H1 (cell line): ENCODE data around the gene PRSS12. TPM values are rescaled to one million over a fixed set of nuclear protein-coding genes. Genes with fewer than 3 reads are reported as not detected.

Experiments used
- CTCF ChIA-PET: fragments of 300-600 bp; sonication (Branson Sonifier 250); formaldehyde crosslinking; loops from one replicate; lab custom pipeline; 2021; ENCODE audit not compliant: partially characterized antibody; lab: Charles Lee
- POLR2A ChIA-PET: fragments of 300-600 bp; sonication (Branson Sonifier 250); formaldehyde crosslinking; loops from one replicate; lab custom pipeline; 2021; ENCODE audit warnings: inconsistent platforms; ENCODE audit not compliant: partially characterized antibody; lab: Charles Lee
- DNase-seq, 2 experiments: peaks; one replicate each; pipeline versions ENCODE4 v3.0.0 to v3.0.0-alpha.2; 2010 to 2022; ENCODE audit warnings: low spot score in 2 of 2, low read depth in 1 of 2, mixed read lengths in 1 of 2
- FAIRE-seq: peaks from 2 replicates; lab custom pipeline; 2011; peaks lifted over from hg19 to GRCh38; lab: Jason Lieb, UNC
- H2AFZ ChIP-seq: 2 replicates; pipeline ENCODE4 v1.8.1; 2012; ENCODE audit warnings: low read length, inconsistent platforms
- H2AK5ac ChIP-seq: 2 replicates; pipeline ENCODE4 v1.6.1; 2013; ENCODE audit warnings: low read depth, low read length
- H2BK120ac ChIP-seq: replicated peaks from 2 replicates; pipeline ENCODE3; 2013; ENCODE audit warnings: low read depth, low read length, inconsistent platforms
- H2BK12ac ChIP-seq: 2 replicates; pipeline ENCODE4 v1.6.1; 2013; ENCODE audit warnings: low read depth, low read length
- H2BK15ac ChIP-seq: 2 replicates; pipeline ENCODE4 v1.6.1; 2013; ENCODE audit warnings: low read length
- H2BK20ac ChIP-seq: 2 replicates; pipeline ENCODE4 v1.6.1; 2013; ENCODE audit warnings: low read length
- H2BK5ac ChIP-seq: 2 replicates; pipeline ENCODE4 v1.6.1; 2013; ENCODE audit warnings: low read depth, low read length
- H3K14ac ChIP-seq: 2 replicates; pipeline ENCODE4 v1.6.1; 2013; ENCODE audit warnings: inconsistent platforms; ENCODE audit not compliant: insufficient read length
- H3K18ac ChIP-seq: 2 replicates; pipeline ENCODE4 v1.6.1; 2013; ENCODE audit warnings: low read length; ENCODE audit errors: extremely low read depth
- H3K23ac ChIP-seq: 2 replicates; pipeline ENCODE4 v1.6.1; 2013; ENCODE audit warnings: inconsistent platforms; ENCODE audit not compliant: insufficient read length
- H3K23me2 ChIP-seq: 2 replicates; pipeline ENCODE4 v1.6.1; 2013; ENCODE audit warnings: low read depth, low read length
- H3K27ac ChIP-seq: 2 replicates; pipeline ENCODE4 v1.6.1; 2011; ENCODE audit warnings: low read depth, low read length, inconsistent platforms
- H3K27me3 ChIP-seq, 4 experiments: replicated peaks in 1 of 4; 1 replicate in 1 of 4; 2 replicates in 3 of 4; pipeline versions ENCODE4 v1.6.1 to v1.8.1; 2011 to 2013; ENCODE audit warnings: low read length in 3 of 4, mild to moderate bottlenecking in 3 of 4, inconsistent platforms in 2 of 4, mixed read lengths in 2 of 4, moderate library complexity in 1 of 4; ENCODE audit not compliant: control insufficient read depth in 3 of 4, insufficient read depth in 3 of 4; ENCODE audit errors: extremely low read depth in 1 of 4
- H3K36me3 ChIP-seq, 4 experiments: 2 replicates each; pipeline versions ENCODE4 v1.6.1 to v1.8.1; 2011 to 2013; ENCODE audit warnings: mild to moderate bottlenecking in 4 of 4, low read length in 3 of 4, moderate library complexity in 2 of 4, control low read depth in 1 of 4, inconsistent platforms in 1 of 4; ENCODE audit not compliant: insufficient read depth in 4 of 4, control insufficient read depth in 2 of 4
- H3K4ac ChIP-seq: replicated peaks from 2 replicates; pipeline ENCODE3; 2013; ENCODE audit warnings: low read length, low read depth, mixed read lengths, inconsistent platforms; ENCODE audit not compliant: insufficient read length
- H3K4me1 ChIP-seq, 4 experiments: replicated peaks in 1 of 4; 1 replicate in 1 of 4; 2 replicates in 3 of 4; pipeline versions ENCODE4 v1.6.1 to v1.8.1; 2011 to 2013; ENCODE audit warnings: low read length in 3 of 4, inconsistent platforms in 2 of 4, mixed read lengths in 1 of 4; ENCODE audit not compliant: insufficient read depth in 4 of 4, control insufficient read depth in 3 of 4
- H3K4me2 ChIP-seq, 2 experiments: 2 replicates each; pipeline versions ENCODE4 v1.6.1 to v1.8.1; 2011 to 2013; ENCODE audit warnings: low read depth in 2 of 2, low read length in 2 of 2, control low read depth in 1 of 2, inconsistent platforms in 1 of 2, mild to moderate bottlenecking in 1 of 2; ENCODE audit not compliant: insufficient read depth in 1 of 2
- H3K4me3 ChIP-seq, 4 experiments: fragments of 200-600, 300-600 bp in 1 of 4; sonication (generic), shearing (Covaris generic), sonication (Bioruptor Twin) in 1 of 4; 2 replicates each; pipeline versions ENCODE4 v1.5.1 to v1.8.1; 2011 to 2016; ENCODE audit warnings: low read length in 4 of 4, low read depth in 3 of 4, control low read depth in 2 of 4, inconsistent platforms in 2 of 4, mild to moderate bottlenecking in 2 of 4, mixed read lengths in 1 of 4, moderate library complexity in 1 of 4; ENCODE audit not compliant: insufficient read depth in 2 of 4; ENCODE audit errors: extremely low read depth in 1 of 4
- H3K56ac ChIP-seq: replicated peaks from 2 replicates; pipeline ENCODE3; 2013; ENCODE audit warnings: low read depth, mild to moderate bottlenecking, mixed read lengths, low read length, inconsistent platforms; ENCODE audit not compliant: insufficient read length
- H3K79me1 ChIP-seq: 2 replicates; pipeline ENCODE4 v1.6.1; 2013; ENCODE audit warnings: low read depth, low read length, control low read depth
- H3K79me2 ChIP-seq, 2 experiments: 2 replicates each; pipeline versions ENCODE4 v1.6.1 to v1.8.1; 2012 to 2013; ENCODE audit warnings: low read length in 2 of 2, mild to moderate bottlenecking in 2 of 2, inconsistent platforms in 1 of 2; ENCODE audit not compliant: insufficient read depth in 2 of 2, control insufficient read depth in 1 of 2
- H3K9ac ChIP-seq, 4 experiments: replicated peaks in 1 of 4; 1 replicate in 1 of 4; 2 replicates in 3 of 4; pipeline versions ENCODE4 v1.6.1 to v1.8.1; 2011 to 2013; ENCODE audit warnings: low read depth in 3 of 4, low read length in 3 of 4, control low read depth in 2 of 4, mild to moderate bottlenecking in 2 of 4, moderate library complexity in 2 of 4, inconsistent platforms in 1 of 4; ENCODE audit errors: extremely low read depth in 1 of 4
- H3K9me3 ChIP-seq, 2 experiments: 2 replicates each; pipeline versions ENCODE4 v1.6.1 to v1.8.1; 2012 to 2013; ENCODE audit warnings: mild to moderate bottlenecking in 2 of 2, moderate library complexity in 2 of 2, control low read depth in 1 of 2, inconsistent platforms in 1 of 2, low read depth in 1 of 2, low read length in 1 of 2, mixed read lengths in 1 of 2; ENCODE audit not compliant: insufficient read depth in 2 of 2
- H4K20me1 ChIP-seq, 2 experiments: replicated peaks in 1 of 2; 2 replicates each; pipeline versions ENCODE3 to v1.8.1; 2011 to 2013; ENCODE audit warnings: inconsistent platforms in 2 of 2, low read length in 2 of 2, mild to moderate bottlenecking in 1 of 2; ENCODE audit not compliant: insufficient read depth in 2 of 2, control insufficient read depth in 1 of 2
- H4K5ac ChIP-seq: 2 replicates; pipeline ENCODE4 v1.6.1; 2013; ENCODE audit warnings: low read length, low read depth, mixed read lengths, inconsistent platforms; ENCODE audit not compliant: insufficient read length
- H4K8ac ChIP-seq: 2 replicates; pipeline ENCODE4 v1.8.0; 2013; ENCODE audit warnings: mild to moderate bottlenecking, moderate library complexity, low read length, inconsistent platforms; ENCODE audit not compliant: insufficient read depth; ENCODE audit errors: extremely low read depth
- H4K91ac ChIP-seq: replicated peaks from 2 replicates; pipeline ENCODE3; 2013; ENCODE audit warnings: low read length, mixed read lengths, inconsistent platforms; ENCODE audit not compliant: insufficient read length
- CTBP2 ChIP-seq: IDR thresholded peaks from 2 replicates; pipeline ENCODE4 v1.7.0; 2011; ENCODE audit warnings: borderline replicate concordance, mild to moderate bottlenecking, moderate library complexity, mixed read lengths, low read length; ENCODE audit not compliant: insufficient read depth, insufficient read length
- MAFK ChIP-seq: IDR thresholded peaks from 2 replicates; pipeline ENCODE4 v1.6.1; 2012; ENCODE audit warnings: low read depth, mild to moderate bottlenecking, improper control_type of control experiment, low read length
- POLR2A ChIP-seq, 2 experiments: IDR thresholded peaks; 1 replicate in 1 of 2; 2 replicates in 1 of 2; pipeline ENCODE4 v1.6.1; 2011; ENCODE audit warnings: low read depth in 2 of 2, low read length in 2 of 2, mild to moderate bottlenecking in 2 of 2; ENCODE audit errors: control extremely low read depth in 1 of 2
- RNF2 ChIP-seq: fragments of 200-900, 300-1000 bp; sonication (generic); IDR thresholded peaks from 2 replicates; pipeline ENCODE4 v1.7.1; 2016; ENCODE audit warnings: borderline replicate concordance, low read depth, mild to moderate bottlenecking, antibody characterized with exemption, low read length; ENCODE audit not compliant: poor library complexity, severe bottlenecking; ENCODE audit errors: missing control alignments
- WGBS, 2 experiments: shearing (Covaris generic) in 1 of 2; methylation state at CpG; one replicate each; pipeline versions ENCODE4 v1.1.6 to v1.1.7; 2013 to 2015; ENCODE audit warnings: low lambda C conversion rate in 2 of 2, mixed read lengths in 2 of 2, inconsistent platforms in 1 of 2, low coverage in 1 of 2, missing lambda C conversion rate in 1 of 2; ENCODE audit not compliant: insufficient replicate concordance in 2 of 2, insufficient coverage in 1 of 2, insufficient read length in 1 of 2; ENCODE audit errors: extremely low coverage in 1 of 2, missing lambda C conversion rate in 1 of 2; 5-methylcytosine and 5-hydroxymethylcytosine counted together
- polyA plus RNA-seq, 7 experiments: library from polyadenylated mRNA; depleted of rRNA in 3 of 7; stranded (reverse) in 5 of 7; unstranded in 2 of 7; fragments of >200 nt in 5 of 7; fragments of 200-250 nt in 2 of 7; gene quantifications; 1 replicate in 5 of 7; 2 replicates in 1 of 7; 4 replicates in 1 of 7; pipeline versions ENCODE4 v1.2.1 to v1.2.3, GENCODE V29; 2011 to 2013; ENCODE audit warnings: missing spikeins in 2 of 7, mixed read lengths in 2 of 7
- total RNA-seq: library from RNA; stranded (reverse); fragmentation: NEBNext Ultra II Directional; extraction: Animal tissue kit (Norgen Biotek cat#: 25700); gene quantifications from 2 replicates; pipeline ENCODE4 v1.2.1, GENCODE V29; 2021

The PRSS12 gene
- total and polyA plus RNA-seq, 2 of the 8 experiments (the other 6 are each of a cell fraction or from before 2014, with no cell fraction given) = 2.6 to 9.3 TPM

DNA sequence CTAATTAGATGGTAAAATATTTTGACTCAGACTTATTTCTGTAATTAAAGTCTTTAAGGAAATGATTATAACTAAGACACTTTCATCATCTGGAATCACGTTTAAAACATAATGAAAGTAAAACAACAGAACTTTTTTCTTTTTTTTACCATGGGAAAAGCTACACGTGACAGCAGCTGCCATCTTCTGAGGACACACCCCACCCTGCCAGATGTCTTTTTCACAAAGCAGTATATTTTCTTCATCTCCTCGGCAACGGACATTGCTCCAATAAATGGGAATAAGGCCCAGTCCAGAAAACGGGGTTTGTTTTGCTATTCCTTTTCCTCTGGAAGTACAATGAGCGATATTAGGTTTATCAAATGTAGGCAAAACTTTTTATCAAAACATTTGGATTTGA, 17.5 kb downstream of the PRSS12 start:
- Histone ChIP-seq H3K27ac (no peak overlapping the region), H3K14ac (no peak overlapping the region), H3K23me2 (no peaks in the 10 kb centered on the region), H2BK12ac (no peak overlapping the region), H4K5ac (no peak overlapping the region), H2BK5ac (no peak overlapping the region), H4K8ac (no peak overlapping the region), H3K4me2 (no peak overlapping the region), H3K4ac (no peak overlapping the region), H3K27me3 (no peaks in the 10 kb centered on the region), H3K79me1 (no peaks in the 10 kb centered on the region), H2AFZ (no peak overlapping the region), H3K9ac (no peak overlapping the region), H2BK120ac (no peak overlapping the region), H3K23ac (no peak overlapping the region), H3K4me1 (peaks cover 0 to 6% (median 1%) of the 10 kb centered on the region in 4 experiments; a peak in 2 of 7 replicates), H3K4me3 (no peak overlapping the region), H3K56ac (no peak overlapping the region), H3K9me3 (no peaks in the 10 kb centered on the region), H4K20me1 (no peaks in the 10 kb centered on the region), H3K18ac (no peak overlapping the region), H4K91ac (no peak overlapping the region), H2BK20ac (no peak overlapping the region), H3K79me2 (no peaks in the 10 kb centered on the region), H3K36me3 (no peaks in the 10 kb centered on the region), H2BK15ac (no peak overlapping the region), H2AK5ac (no peak overlapping the region)
- CTCF ChIA-PET = interaction anchor here (1.5 kb wide), 1 partner anchor 22 kb away, joined by 3 read pairs; no protein-coding TSS in a partner anchor
- no peak for DNase-seq
- FAIRE-seq = no peak
- TF ChIP-seq POLR2A (IDR thresholded peaks at IDR 0.05; ENCODE audit: control extremely low read depth in 1 of 2, low read depth in 2 of 2, low read length in 2 of 2) (no peak), MAFK (no peak), CTBP2 (no peak), RNF2 (no peak)
- POLR2A ChIA-PET = no interaction called here
- 85% methylated on average over 6 of the region's 6 CpGs; no CpG with 5 or more reads in 1 of the 2 experiments for WGBS, 2 experiments
